Left renal cortex interstitium (tissue), 4 donors: ENCODE measurements around the gene FMN1. TPM values are rescaled to one million over a fixed set of nuclear protein-coding genes. Genes with fewer than 3 reads are reported as not detected.

ENCODE experiments used
- DNase-seq, 4 donors: peaks; one replicate each; pipeline ENCODE4 v3.0.0-alpha.2; 2013; ENCODE audit warnings: low read depth in 4 of 4, low spot score in 2 of 4, missing footprints in 1 of 4
- polyA plus RNA-seq, 4 donors: library from polyadenylated mRNA; unstranded; fragments of 120-200 nt; gene quantifications; one replicate each; pipeline ENCODE4 v1.2.1, GENCODE V29; 2013; ENCODE audit not compliant: insufficient read length in 4 of 4

The FMN1 gene
- polyA plus RNA-seq, 4 donors, result 13.7 to 21.0 (median 15.2) TPM

- DNase-seq, result no peak
Measured at GRCh38 chr15:33158366-33158765, 36.1 kb downstream of the FMN1 start.

- DNase-seq, result no peak
Measured at GRCh38 chr15:33157371-33158037, 37.0 kb downstream of the FMN1 start.

GRCh38 chr15:33155691-33156420 is 38.7 kb downstream of the FMN1 start:
- DNase-seq, result no peak

- no peak for DNase-seq
Measured at GRCh38 chr15:33154351-33155166, 40.0 kb downstream of the FMN1 start.

GRCh38 chr15:33153548-33153947 is 41.0 kb downstream of the FMN1 start:
- DNase-seq, result no peak

GRCh38 chr15:33152502-33153109 is 41.9 kb downstream of the FMN1 start:
- DNase-seq, result no peak

GRCh38 chr15:33150971-33151370 is 43.5 kb downstream of the FMN1 start:
- no peak for DNase-seq

- peak in 1 of 4 donors; percentile 56 for DNase-seq
Measured at GRCh38 chr15:33150431-33150941, 44.0 kb downstream of the FMN1 start.

GRCh38 chr15:33149919-33150318 is 44.6 kb downstream of the FMN1 start:
- DNase-seq, result no peak

GRCh38 chr15:33148129-33148751 is 46.3 kb downstream of the FMN1 start:
- DNase-seq, result no peak

- no peak for DNase-seq
Measured at GRCh38 chr15:33146051-33146450, 48.5 kb downstream of the FMN1 start.

GRCh38 chr15:33145447-33145846 is 49.1 kb downstream of the FMN1 start:
- DNase-seq, result no peak

GRCh38 chr15:33142708-33143107 is 51.8 kb downstream of the FMN1 start:
- DNase-seq, result no peak

GRCh38 chr15:33138000-33138399 is 56.5 kb downstream of the FMN1 start:
- DNase-seq, result no peak

- DNase-seq, result no peak
Measured at GRCh38 chr15:33137101-33137500, 57.4 kb downstream of the FMN1 start.

GRCh38 chr15:33136353-33136752 is 58.2 kb downstream of the FMN1 start:
- no peak for DNase-seq

- DNase-seq, result no peak
Measured at GRCh38 chr15:33135355-33135781, 59.1 kb downstream of the FMN1 start.

- DNase-seq, result peak in 1 of 4 donors; percentile 76
Measured at GRCh38 chr15:33132722-33133345, 61.7 kb downstream of the FMN1 start.

GRCh38 chr15:33132233-33132580 is 62.3 kb downstream of the FMN1 start:
- no peak for DNase-seq
